B cell (primary cell): Measurements from ENCODE around the gene HOXC4. TPM values are rescaled to one million over a fixed set of nuclear protein-coding genes. Genes with fewer than 3 reads are reported as not detected.
"Not testable (repeated sequence)": the region's sequence is repeated elsewhere in the genome, so short reads cannot be mapped to it uniquely, and the experiment has no call there.

Experiments used
- ATAC-seq: fragments of 200-7000 bp; cut with Tn5 transposase; one replicate; pipeline ENCODE4 v1.10.0; 2021; ENCODE audit warnings: low read depth, mild to moderate bottlenecking, moderate number of reproducible peaks, moderate library complexity
- CTCF ChIA-PET: fragments of 350-600 bp; sonication (Branson Sonifier 250); formaldehyde crosslinking; loops from one replicate; lab custom pipeline; 2021; ENCODE audit warnings: antibody characterized with exemption, inconsistent platforms; lab: Charles Lee
- POLR2A ChIA-PET: fragments of 350-600 bp; sonication (Branson Sonifier 250); formaldehyde crosslinking; loops from one replicate; lab custom pipeline; 2021; ENCODE audit warnings: antibody characterized with exemption; lab: Charles Lee
- DNase-seq: peaks from one replicate; pipeline ENCODE4 v3.0.0; 2013
- H2AFZ ChIP-seq: 2 replicates; pipeline ENCODE4 v1.6.1; 2012; ENCODE audit warnings: mild to moderate bottlenecking, low read depth, low read length; ENCODE audit not compliant: insufficient read depth, poor library complexity, severe bottlenecking
- H3K27ac ChIP-seq, 2 donors: 1 replicate in 1 of 2; 2 replicates in 1 of 2; pipeline ENCODE4 v1.5.1; 2012 to 2013; ENCODE audit warnings: low read length in 2 of 2, mild to moderate bottlenecking in 2 of 2, moderate library complexity in 1 of 2
- H3K27me3 ChIP-seq, 4 experiments: fragments of 200-600 bp in 1 of 4; sonication (generic) in 1 of 4; replicated peaks in 1 of 4; 1 replicate in 2 of 4; 2 replicates in 2 of 4; pipeline versions ENCODE4 v1.6.1 to v1.7.0; 2013 to 2016; ENCODE audit warnings: low read length in 3 of 4, mild to moderate bottlenecking in 2 of 4, mixed read lengths in 1 of 4, moderate library complexity in 1 of 4; ENCODE audit not compliant: insufficient read depth in 4 of 4, control insufficient read depth in 3 of 4; ENCODE audit errors: control extremely low read depth in 1 of 4
- H3K36me3 ChIP-seq, 2 experiments: replicated peaks in 1 of 2; 1 replicate in 1 of 2; 2 replicates in 1 of 2; pipeline versions ENCODE4 v1.6.1 to v1.7.1; 2013; ENCODE audit warnings: low read length in 1 of 2; ENCODE audit not compliant: insufficient read depth in 2 of 2, control insufficient read depth in 1 of 2; ENCODE audit errors: control extremely low read depth in 1 of 2, extremely low read depth in 1 of 2
- H3K4me1 ChIP-seq, 2 donors: fragments of 200-600 bp in 1 of 2; sonication (generic) in 1 of 2; 1 replicate in 1 of 2; 2 replicates in 1 of 2; pipeline versions ENCODE4 v1.5.1 to v1.6.1; 2013 to 2017; ENCODE audit warnings: low read length in 2 of 2; ENCODE audit not compliant: control insufficient read depth in 2 of 2, insufficient read depth in 2 of 2
- H3K4me2 ChIP-seq: replicated peaks from 2 replicates; pipeline ENCODE3; 2012; ENCODE audit warnings: mild to moderate bottlenecking, low read depth, low read length; ENCODE audit not compliant: poor library complexity, severe bottlenecking
- H3K4me3 ChIP-seq, 5 experiments: fragments of 200-600 bp in 1 of 5; sonication (generic) in 1 of 5; 1 replicate in 3 of 5; 2 replicates in 2 of 5; pipeline versions ENCODE4 v1.5.1 to v1.7.0; 2011 to 2016; ENCODE audit warnings: low read length in 4 of 5, mild to moderate bottlenecking in 4 of 5, low read depth in 2 of 5, control low read depth in 1 of 5, moderate library complexity in 1 of 5; ENCODE audit not compliant: insufficient read depth in 1 of 5; ENCODE audit errors: control extremely low read depth in 1 of 5, extremely low read depth in 1 of 5
- H3K79me2 ChIP-seq: fragments of 200-600 bp; sonication (generic); one replicate; pipeline ENCODE4 v1.6.0; 2016; ENCODE audit warnings: low read length; ENCODE audit not compliant: control insufficient read depth, insufficient read depth
- H3K9ac ChIP-seq: fragments of 200-600 bp; sonication (generic); 2 replicates; pipeline ENCODE4 v1.6.1; 2017; ENCODE audit warnings: mild to moderate bottlenecking, low read length, moderate library complexity
- H3K9me3 ChIP-seq, 3 donors: one replicate each; pipeline versions ENCODE4 v1.6.1 to v1.7.1; 2013; ENCODE audit warnings: low read length in 2 of 3; ENCODE audit not compliant: control insufficient read depth in 2 of 3, insufficient read depth in 1 of 3; ENCODE audit errors: control extremely low read depth in 1 of 3
- H4K20me1 ChIP-seq: 2 replicates; pipeline ENCODE4 v1.6.0; 2012; ENCODE audit warnings: mild to moderate bottlenecking, low read length; ENCODE audit not compliant: insufficient read depth, control insufficient read depth, poor library complexity, severe bottlenecking
- H3K27ac Mint-ChIP-seq: one replicate; pipeline ENCODE4 v1.8.0; 2021; ENCODE audit warnings: mixed read lengths
- H3K27me3 Mint-ChIP-seq: one replicate; pipeline ENCODE4 v1.8.0; 2021; ENCODE audit warnings: mixed read lengths
- H3K4me1 Mint-ChIP-seq: one replicate; pipeline ENCODE4 v1.8.0; 2021; ENCODE audit warnings: mixed read lengths
- H3K4me3 Mint-ChIP-seq: one replicate; pipeline ENCODE4 v1.8.0; 2021; ENCODE audit warnings: mixed read lengths
- H3K9me3 Mint-ChIP-seq: one replicate; pipeline ENCODE4 v1.8.0; 2022; ENCODE audit warnings: mixed read lengths; ENCODE audit not compliant: insufficient read depth
- CTCF ChIP-seq: fragments of 200-600 bp; IDR thresholded peaks from one replicate; pipeline ENCODE4 v1.8.0; 2022; ENCODE audit warnings: antibody characterized with exemption, mild to moderate bottlenecking
- EZH2 ChIP-seq: IDR thresholded peaks from 2 replicates; pipeline ENCODE4 v1.6.1; 2012; ENCODE audit warnings: borderline replicate concordance, low read depth, mild to moderate bottlenecking, moderate library complexity, low read length; ENCODE audit not compliant: insufficient read depth, poor library complexity, severe bottlenecking
- WGBS: methylation state at CpG from one replicate; pipeline ENCODE4 v1.1.5; 2013; ENCODE audit warnings: missing lambda C conversion rate; ENCODE audit not compliant: insufficient coverage; 5-methylcytosine and 5-hydroxymethylcytosine counted together
- intact Hi-C: fragments of 100-400 bp; cut with micrococcal nuclease; formaldehyde crosslinking; loops from one replicate; pipeline ENCODE4 v1.10.0; 2022
- polyA plus RNA-seq: library from polyadenylated mRNA; depleted of rRNA; stranded (reverse); fragments of >200 nt; gene quantifications from 2 replicates; pipeline ENCODE4 v1.2.3, GENCODE V29; 2012
- total RNA-seq, 2 donors: library from RNA; stranded (reverse); fragments of 120-200 nt in 1 of 2; gene quantifications; 1 replicate in 1 of 2; 2 replicates in 1 of 2; pipeline versions ENCODE4 v1.2.3 to v1.2.4, GENCODE V29; 2013 to 2022

HOXC4 gene
- total and polyA plus RNA-seq, 2 donors (not counting 1 experiment from before 2014, with no cell fraction given): 4.3 to 6.5 TPM

GRCh38 chr12:54040648-54041047 is 13.0 kb upstream of the HOXC4 start:
- Histone ChIP-seq H3K4me3 (no peak overlapping the region), H3K9ac (no peak overlapping the region), H2AFZ (no peak overlapping the region), H3K4me1 (peaks cover 0 to 3% of the 10 kb centered on the region in 2 donors), H3K36me3 (no peaks in the 10 kb centered on the region), H3K27ac (no peak overlapping the region), H3K79me2 (no peaks in the 10 kb centered on the region), H3K27me3 (peaks cover 2 to 87% (median 64%) of the 10 kb centered on the region in 4 experiments), H3K4me2 (no peak overlapping the region), H4K20me1 (no peaks in the 10 kb centered on the region), H3K9me3 (peaks cover 0 to 10% (median 0%) of the 10 kb centered on the region in 3 donors)
- no peak overlapping the region for H3K4me3 Mint-ChIP-seq
- WGBS: no CpG with 5 or more reads among the region's 3 CpGs
- no peaks in the 10 kb centered on the region for H3K9me3 Mint-ChIP-seq
- ChIA-PET CTCF (interaction anchor here (0.9 to 1.5 kb wide), 4 partner anchors 8 to 155 kb away, joined by 3 to 9 read pairs (median 3); partner anchors contain the start of genes HOXC4 and HOXC5), POLR2A (no interaction called here)
- no peak for TF ChIP-seq EZH2
- TF ChIP-seq CTCF: no peak
- no peaks in the 10 kb centered on the region for H3K4me1 Mint-ChIP-seq
- DNase-seq: no peak
- no peak overlapping the region for H3K27ac Mint-ChIP-seq
- intact Hi-C loops: no loop called here
- no peak for ATAC-seq
- H3K27me3 Mint-ChIP-seq: peaks cover 84% of the 10 kb centered on the region

- intact Hi-C loops: no loop called here
- Histone ChIP-seq H3K27me3 (peaks cover 2 to 87% (median 69%) of the 10 kb centered on the region in 4 experiments), H3K36me3 (no peaks in the 10 kb centered on the region), H3K79me2 (no peaks in the 10 kb centered on the region), H3K9ac (no peak overlapping the region), H3K9me3 (peaks cover 0 to 10% (median 0%) of the 10 kb centered on the region in 3 donors), H2AFZ (no peak overlapping the region), H3K4me3 (no peak overlapping the region), H3K4me1 (peaks cover 0 to 3% of the 10 kb centered on the region in 2 donors), H3K27ac (no peak overlapping the region), H3K4me2 (no peak overlapping the region), H4K20me1 (no peaks in the 10 kb centered on the region)
- TF ChIP-seq CTCF (no peak), EZH2 (no peak)
- ATAC-seq: no peak
- whole genome bisulfite sequencing: 71% methylated on average over 1 of the region's 2 CpGs
- Mint-ChIP-seq H3K27me3 (peaks cover 84% of the 10 kb centered on the region), H3K9me3 (no peaks in the 10 kb centered on the region), H3K27ac (no peak overlapping the region), H3K4me1 (no peaks in the 10 kb centered on the region), H3K4me3 (no peak overlapping the region)
- no peak for DNase-seq
- POLR2A ChIA-PET: interaction anchor here (0.5 kb wide), 1 partner anchor 18 kb away, joined by 3 read pairs; no protein-coding TSS in a partner anchor
- CTCF ChIA-PET: interaction anchor here (0.8 to 1.5 kb wide), 5 partner anchors 8 to 154 kb away, joined by 3 to 9 read pairs (median 3); partner anchors contain the start of genes HOXC4 and HOXC5
These were observed 12.4 kb upstream of the HOXC4 start for GRCh38 chr12:54041097-54041690.

GRCh38 chr12:54042033-54042432 is 11.6 kb upstream of the HOXC4 start:
- H3K27ac ChIP-seq, DNase-seq, H3K79me2 ChIP-seq, H3K4me1 Mint-ChIP-seq, H3K4me3 Mint-ChIP-seq, H3K36me3 ChIP-seq, POLR2A ChIA-PET, intact Hi-C loops, H3K4me1 ChIP-seq, H3K9me3 Mint-ChIP-seq, H4K20me1 ChIP-seq, H3K27ac Mint-ChIP-seq, H3K9ac ChIP-seq, ATAC-seq, H2AFZ ChIP-seq, H3K4me3 ChIP-seq, H3K4me2 ChIP-seq, H3K9me3 ChIP-seq: not testable (repeated sequence)
- 70% methylated on average over 5 of the region's 6 CpGs for WGBS
- CTCF ChIA-PET: interaction anchor here (1.3 kb wide), 1 partner anchor 9 kb away, joined by 9 read pairs; the partner anchor contains the start of gene HOXC5
- H3K27me3 ChIP-seq: peaks cover 2 to 87% (median 69%) of the 10 kb centered on the region in 4 experiments
- H3K27me3 Mint-ChIP-seq: peaks cover 87% of the 10 kb centered on the region
